OCI-LY3 (cell line): ENCODE data around the gene PES1.
A peak's percentile ranks its signal among the peaks of the same experiment; 100 is the strongest.
"Not testable (repeated sequence)": the region's sequence is repeated elsewhere in the genome, so short reads cannot be mapped to it uniquely, and the experiment has no call there.

Experiments
- EZH2phosphoT487 ChIP-seq: fragments of 200-600 bp; shearing (Covaris generic); IDR thresholded peaks from 2 replicates; pipeline ENCODE4 v1.6.1; 2018; ENCODE audit warnings: antibody characterized with exemption, mixed run types, low read depth
- TF ChIP-seq, protein P1 (sequence below): fragments of 200-600, 300-600 bp; sonication (generic); IDR thresholded peaks from 2 replicates; pipeline ENCODE4 v1.5.1; 2014; ENCODE audit warnings: antibody characterized with exemption, low read length, low read depth

DNA sequence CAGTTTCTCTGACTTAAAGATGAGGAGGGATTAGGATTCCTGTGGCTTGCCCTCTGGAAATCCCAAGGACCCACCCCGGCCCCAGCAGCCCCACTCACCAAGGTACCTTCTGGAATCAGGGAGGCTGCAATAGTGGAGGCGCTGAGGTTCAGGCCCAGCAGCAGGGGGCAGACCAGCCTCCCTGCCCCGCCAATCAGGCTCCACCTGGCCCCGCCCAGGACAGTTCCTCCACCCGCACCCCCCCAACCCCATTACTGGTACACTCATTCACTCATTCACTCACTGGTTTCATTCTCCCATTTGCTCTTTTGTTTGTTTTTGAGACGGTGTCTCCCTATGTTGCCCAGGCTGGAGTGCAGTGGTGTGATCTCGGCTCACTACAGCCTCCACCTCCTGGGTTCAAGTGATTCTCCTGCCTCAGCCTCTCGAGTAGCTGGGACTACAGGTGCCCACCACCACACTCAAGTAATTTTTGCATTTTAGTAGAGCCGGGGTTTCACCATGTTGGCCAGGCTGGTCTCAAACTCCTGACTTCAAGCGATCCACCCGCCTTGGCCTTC lies 31.0 kb downstream of the PES1 start:
- TF ChIP-seq, protein P1, sequence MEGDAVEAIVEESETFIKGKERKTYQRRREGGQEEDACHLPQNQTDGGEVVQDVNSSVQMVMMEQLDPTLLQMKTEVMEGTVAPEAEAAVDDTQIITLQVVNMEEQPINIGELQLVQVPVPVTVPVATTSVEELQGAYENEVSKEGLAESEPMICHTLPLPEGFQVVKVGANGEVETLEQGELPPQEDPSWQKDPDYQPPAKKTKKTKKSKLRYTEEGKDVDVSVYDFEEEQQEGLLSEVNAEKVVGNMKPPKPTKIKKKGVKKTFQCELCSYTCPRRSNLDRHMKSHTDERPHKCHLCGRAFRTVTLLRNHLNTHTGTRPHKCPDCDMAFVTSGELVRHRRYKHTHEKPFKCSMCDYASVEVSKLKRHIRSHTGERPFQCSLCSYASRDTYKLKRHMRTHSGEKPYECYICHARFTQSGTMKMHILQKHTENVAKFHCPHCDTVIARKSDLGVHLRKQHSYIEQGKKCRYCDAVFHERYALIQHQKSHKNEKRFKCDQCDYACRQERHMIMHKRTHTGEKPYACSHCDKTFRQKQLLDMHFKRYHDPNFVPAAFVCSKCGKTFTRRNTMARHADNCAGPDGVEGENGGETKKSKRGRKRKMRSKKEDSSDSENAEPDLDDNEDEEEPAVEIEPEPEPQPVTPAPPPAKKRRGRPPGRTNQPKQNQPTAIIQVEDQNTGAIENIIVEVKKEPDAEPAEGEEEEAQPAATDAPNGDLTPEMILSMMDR: peak; percentile 31
- not testable (repeated sequence) for TF ChIP-seq EZH2phosphoT487
